Smooth muscle cell (in vitro differentiated cells): ENCODE measurements around the gene PFDN2. TPM values are rescaled to one million over a fixed set of nuclear protein-coding genes. Genes with fewer than 3 reads are reported as not detected.
A peak's percentile ranks its signal among the peaks of the same experiment; 100 is the strongest.

Source experiments
- DNase-seq: peaks from one replicate; lab custom pipeline; 2025; ENCODE audit not compliant: unreplicated experiment; lab: John Stamatoyannopoulos, UW
- H2AFZ ChIP-seq: fragments of 200-600 bp; sonication (generic); 2 replicates; pipeline ENCODE4 v1.6.0; 2016; ENCODE audit warnings: antibody characterized with exemption, low read depth, mild to moderate bottlenecking
- H3F3A ChIP-seq: fragments of 200-600 bp; sonication (generic); 2 replicates; pipeline ENCODE4 v1.6.0; 2017; ENCODE audit warnings: antibody characterized with exemption, low read depth
- H3K27ac ChIP-seq: fragments of 200-600 bp; sonication (generic); 2 replicates; pipeline ENCODE4 v1.5.1; 2016; ENCODE audit warnings: low read depth, mild to moderate bottlenecking
- H3K27me3 ChIP-seq: fragments of 200-600 bp; sonication (generic); 2 replicates; pipeline ENCODE4 v1.6.1; 2016; ENCODE audit warnings: low read depth, mild to moderate bottlenecking
- H3K36me3 ChIP-seq: fragments of 200-600 bp; sonication (generic); 2 replicates; pipeline ENCODE4 v1.5.1; 2016; ENCODE audit warnings: low read depth
- H3K4me1 ChIP-seq: fragments of 200-600 bp; sonication (generic); 2 replicates; pipeline ENCODE4 v1.5.1; 2016; ENCODE audit warnings: low read depth
- H3K4me2 ChIP-seq: fragments of 200-600 bp; sonication (generic); 2 replicates; pipeline ENCODE4 v1.6.0; 2016; ENCODE audit warnings: mild to moderate bottlenecking
- H3K4me3 ChIP-seq: fragments of 200-600 bp; sonication (generic); 2 replicates; pipeline ENCODE4 v1.5.1; 2016; ENCODE audit warnings: mild to moderate bottlenecking
- H3K79me2 ChIP-seq: fragments of 200-600 bp; sonication (generic); 2 replicates; pipeline ENCODE4 v1.6.0; 2016; ENCODE audit warnings: low read depth, mild to moderate bottlenecking
- H3K9ac ChIP-seq: fragments of 200-600 bp; sonication (generic); 2 replicates; pipeline ENCODE4 v1.6.0; 2016; ENCODE audit warnings: low read depth
- H3K9me3 ChIP-seq: fragments of 200-600 bp; sonication (generic); replicated peaks from 2 replicates; pipeline ENCODE4 v1.5.1; 2016; ENCODE audit warnings: low read depth
- H4K20me1 ChIP-seq: fragments of 200-600 bp; sonication (generic); 2 replicates; pipeline ENCODE4 v1.6.0; 2016; ENCODE audit warnings: low read depth
- WGBS: methylation state at CpG from one replicate; pipeline ENCODE4 v1.1.7; 2016; ENCODE audit warnings: low lambda C conversion rate; 5-methylcytosine and 5-hydroxymethylcytosine counted together
- polyA plus RNA-seq: library from polyadenylated mRNA; unstranded; fragments of >200 nt; fragmentation: Nextera tagmentation; extraction: Ambion mirVana; gene quantifications from 2 replicates; pipeline ENCODE4 v1.2.1, GENCODE V29; 2016
- total RNA-seq: library from RNA; depleted of rRNA; stranded (reverse); fragments of >200 nt; gene quantifications from 2 replicates; pipeline ENCODE4 v1.2.3, GENCODE V29; 2014
- TF ChIP-seq, protein P1 (sequence below): fragments of 200-600 bp; sonication (generic); IDR thresholded peaks from 2 replicates; pipeline ENCODE4 v1.5.1; 2017; ENCODE audit warnings: borderline replicate concordance, mild to moderate bottlenecking, antibody characterized with exemption; ENCODE audit not compliant: insufficient read depth, poor library complexity, severe bottlenecking

The PFDN2 gene
- total and polyA plus RNA-seq, 2 experiments from 2014 or later: 82.0 to 139 TPM

DNA sequence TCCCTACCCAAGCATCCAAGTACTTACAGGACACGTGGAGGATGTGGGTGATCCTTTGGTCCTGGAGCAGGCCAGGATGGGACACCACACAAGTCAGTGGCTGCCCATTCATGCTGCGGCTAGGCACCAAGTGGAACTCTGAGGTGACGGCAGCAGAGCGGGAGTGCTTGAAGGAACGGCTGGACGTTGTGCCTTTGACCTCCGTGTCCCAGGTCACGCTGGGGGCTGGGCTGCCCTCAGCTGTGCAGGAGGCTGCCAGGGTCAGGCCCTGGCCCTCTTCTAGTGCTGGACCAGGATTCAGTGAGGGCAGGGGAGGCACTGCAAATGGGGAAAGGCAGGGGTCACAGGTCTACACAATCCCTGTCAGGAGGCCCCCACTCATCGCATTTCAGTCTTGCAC, 40.4 kb downstream of the PFDN2 start:
- H3K4me2 ChIP-seq: no peak overlapping the region
- H3F3A ChIP-seq: peaks cover 19% of the 10 kb centered on the region
- H3K9me3 ChIP-seq: no peaks in the 10 kb centered on the region
- no peak overlapping the region for H2AFZ ChIP-seq
- no peak overlapping the region for H3K4me3 ChIP-seq
- H3K27me3 ChIP-seq: no peaks in the 10 kb centered on the region
- 91% methylated on average over 9 of the region's 9 CpGs for WGBS
- H3K27ac ChIP-seq: no peak overlapping the region
- no peak for DNase-seq
- no peaks in the 10 kb centered on the region for H3K79me2 ChIP-seq
- no peaks in the 10 kb centered on the region for H3K36me3 ChIP-seq
- H4K20me1 ChIP-seq: no peaks in the 10 kb centered on the region
- TF ChIP-seq, protein P1, sequence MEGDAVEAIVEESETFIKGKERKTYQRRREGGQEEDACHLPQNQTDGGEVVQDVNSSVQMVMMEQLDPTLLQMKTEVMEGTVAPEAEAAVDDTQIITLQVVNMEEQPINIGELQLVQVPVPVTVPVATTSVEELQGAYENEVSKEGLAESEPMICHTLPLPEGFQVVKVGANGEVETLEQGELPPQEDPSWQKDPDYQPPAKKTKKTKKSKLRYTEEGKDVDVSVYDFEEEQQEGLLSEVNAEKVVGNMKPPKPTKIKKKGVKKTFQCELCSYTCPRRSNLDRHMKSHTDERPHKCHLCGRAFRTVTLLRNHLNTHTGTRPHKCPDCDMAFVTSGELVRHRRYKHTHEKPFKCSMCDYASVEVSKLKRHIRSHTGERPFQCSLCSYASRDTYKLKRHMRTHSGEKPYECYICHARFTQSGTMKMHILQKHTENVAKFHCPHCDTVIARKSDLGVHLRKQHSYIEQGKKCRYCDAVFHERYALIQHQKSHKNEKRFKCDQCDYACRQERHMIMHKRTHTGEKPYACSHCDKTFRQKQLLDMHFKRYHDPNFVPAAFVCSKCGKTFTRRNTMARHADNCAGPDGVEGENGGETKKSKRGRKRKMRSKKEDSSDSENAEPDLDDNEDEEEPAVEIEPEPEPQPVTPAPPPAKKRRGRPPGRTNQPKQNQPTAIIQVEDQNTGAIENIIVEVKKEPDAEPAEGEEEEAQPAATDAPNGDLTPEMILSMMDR: no peak
- H3K4me1 ChIP-seq: peaks cover 12% of the 10 kb centered on the region
- H3K9ac ChIP-seq: no peak overlapping the region

DNA sequence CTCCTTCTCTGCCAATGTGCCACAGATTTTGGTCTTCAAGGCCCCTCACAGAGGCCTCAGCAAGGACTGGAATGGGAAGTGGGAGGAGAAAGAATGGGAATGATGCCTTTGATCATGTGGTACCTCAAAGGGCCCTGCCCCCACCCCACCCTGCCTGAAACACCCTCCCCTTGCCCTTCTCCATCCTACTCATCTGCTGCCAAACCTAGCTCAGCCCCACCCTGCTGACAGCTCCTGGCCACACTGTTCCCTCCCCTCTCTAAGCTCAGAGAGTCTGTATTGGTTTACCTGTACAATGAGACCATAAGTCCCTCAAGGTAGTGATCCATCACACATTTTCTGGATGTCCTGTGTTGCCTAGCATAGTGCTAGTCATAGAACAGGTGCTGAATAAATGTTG, 41.4 kb downstream of the PFDN2 start:
- H3K36me3 ChIP-seq: no peaks in the 10 kb centered on the region
- H3K9me3 ChIP-seq: no peaks in the 10 kb centered on the region
- H3K27ac ChIP-seq: peak overlapping the region; percentile 4
- peaks cover 15% of the 10 kb centered on the region for H3F3A ChIP-seq
- no peak overlapping the region for H3K4me2 ChIP-seq
- H3K9ac ChIP-seq: no peak overlapping the region
- no peak for DNase-seq
- H3K4me1 ChIP-seq: peaks cover 14% of the 10 kb centered on the region
- H3K27me3 ChIP-seq: no peaks in the 10 kb centered on the region
- no peak overlapping the region for H2AFZ ChIP-seq
- H3K79me2 ChIP-seq: no peaks in the 10 kb centered on the region
- no peaks in the 10 kb centered on the region for H4K20me1 ChIP-seq
- no peak overlapping the region for H3K4me3 ChIP-seq
- TF ChIP-seq, protein P1: no peak

DNA sequence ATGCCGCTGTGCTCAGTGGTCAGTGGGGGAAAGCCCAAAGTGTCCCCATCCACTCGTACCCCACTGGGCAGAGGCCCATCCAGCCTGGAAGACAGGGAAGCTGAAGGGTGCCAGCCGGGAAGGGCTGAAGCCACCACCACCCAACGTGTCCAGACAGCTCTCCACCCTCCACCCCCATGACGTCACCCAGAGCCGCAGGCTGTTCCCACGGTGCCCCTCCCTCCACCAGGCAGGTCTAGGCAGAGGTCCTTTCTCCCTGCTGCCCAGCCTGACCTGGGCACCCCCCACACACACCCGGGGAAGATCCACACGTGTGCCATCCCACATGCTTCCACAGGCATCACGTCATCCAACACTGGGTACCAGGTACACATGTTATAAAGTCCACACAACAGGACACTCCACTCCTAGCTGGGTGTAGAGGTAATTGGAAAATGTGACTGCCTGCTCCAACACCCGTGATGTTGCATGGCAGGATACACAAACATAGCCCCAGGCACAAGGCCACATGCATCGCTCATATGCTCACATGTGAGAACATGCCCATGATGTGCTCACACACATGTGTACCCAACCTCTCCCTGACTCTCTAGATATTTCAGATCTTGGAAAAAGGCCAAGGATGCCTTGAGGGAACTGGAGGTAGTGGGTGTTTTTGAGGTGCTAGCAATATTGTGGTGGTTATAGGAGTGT, 43.0 kb downstream of the PFDN2 start:
- WGBS: 85% methylated on average over 9 of the region's 12 CpGs
- peak overlapping the region; percentile 36 for H3K9ac ChIP-seq

More for the DNA sequence above, 43.0 kb downstream of the PFDN2 start:
- Histone ChIP-seq H3F3A (peaks cover 2% of the 10 kb centered on the region), H3K9me3 (no peaks in the 10 kb centered on the region), H3K36me3 (no peaks in the 10 kb centered on the region), H3K27ac (peak overlapping the region; percentile 61), H3K27me3 (no peaks in the 10 kb centered on the region), H4K20me1 (no peaks in the 10 kb centered on the region), H3K79me2 (no peaks in the 10 kb centered on the region), H3K4me2 (peak overlapping the region; percentile 13), H3K4me3 (no peak overlapping the region), H2AFZ (no peak overlapping the region), H3K4me1 (peaks cover 4% of the 10 kb centered on the region)
- DNase-seq: no peak
- TF ChIP-seq, protein P1: no peak
